HG03135 (cell line): ENCODE measurements around the gene KIF1A.
"Not testable (repeated sequence)": the region's sequence is repeated elsewhere in the genome, so short reads cannot be mapped to it uniquely, and the experiment has no call there.

Experiments used
- ATAC-seq: cut with Tn5 transposase; IDR thresholded peaks from one replicate; pipeline ENCODE4 v1.9.1; 2021; ENCODE audit warnings: mild to moderate bottlenecking, moderate library complexity; ENCODE audit not compliant: unreplicated experiment

Gene KIF1A

GRCh38 chr2:240848900-240849680 lies 29.1 kb upstream of the KIF1A start:
- ATAC-seq: no peak

GRCh38 chr2:240847817-240848216 lies 27.8 kb upstream of the KIF1A start:
- no peak for ATAC-seq

- ATAC-seq: no peak
Observed at GRCh38 chr2:240846873-240847595, 27.0 kb upstream of the KIF1A start.

GRCh38 chr2:240846309-240846708 lies 26.3 kb upstream of the KIF1A start:
- not testable (repeated sequence) for ATAC-seq

GRCh38 chr2:240840435-240841060 lies 20.5 kb upstream of the KIF1A start:
- no peak for ATAC-seq

- no peak for ATAC-seq
Observed at GRCh38 chr2:240839152-240840143, 19.4 kb upstream of the KIF1A start.

GRCh38 chr2:240837621-240838020 lies 17.6 kb upstream of the KIF1A start:
- no peak for ATAC-seq

GRCh38 chr2:240836781-240837467 lies 16.9 kb upstream of the KIF1A start:
- ATAC-seq: no peak

GRCh38 chr2:240835528-240835927 lies 15.5 kb upstream of the KIF1A start:
- ATAC-seq: no peak

- no peak for ATAC-seq
Observed at GRCh38 chr2:240834377-240834975, 14.5 kb upstream of the KIF1A start.

- no peak for ATAC-seq
Observed at GRCh38 chr2:240833724-240834285, 13.8 kb upstream of the KIF1A start.

GRCh38 chr2:240832921-240833494 lies 13.0 kb upstream of the KIF1A start:
- no peak for ATAC-seq

- ATAC-seq: peak; percentile 92
Observed at GRCh38 chr2:240832205-240832727, 12.2 kb upstream of the KIF1A start.

GRCh38 chr2:240831594-240832204 lies 11.7 kb upstream of the KIF1A start:
- no peak for ATAC-seq

GRCh38 chr2:240825476-240825875 lies 5.5 kb upstream of the KIF1A start:
- no peak for ATAC-seq

- no peak for ATAC-seq
Observed at GRCh38 chr2:240823449-240824336, 3.7 kb upstream of the KIF1A start.

- no peak for ATAC-seq
Observed at GRCh38 chr2:240822280-240822847, 2.3 kb upstream of the KIF1A start.
